Endodermal cell (in vitro differentiated cells): Measurements from ENCODE around the gene MTOR. TPM values are rescaled to one million over a fixed set of nuclear protein-coding genes. Genes with fewer than 3 reads are reported as not detected.

Source experiments
- DNase-seq: peaks from one replicate; pipeline ENCODE4 v3.0.0-alpha.2; 2017
- H3K27ac ChIP-seq: 2 replicates; pipeline ENCODE4 v1.5.1; 2013; ENCODE audit warnings: mild to moderate bottlenecking, low read depth, low read length, moderate library complexity
- H3K27me3 ChIP-seq: 2 replicates; pipeline ENCODE4 v1.6.1; 2013; ENCODE audit warnings: mild to moderate bottlenecking, low read length, moderate library complexity; ENCODE audit not compliant: insufficient read depth, control insufficient read depth, poor library complexity, severe bottlenecking
- H3K36me3 ChIP-seq: 2 replicates; pipeline ENCODE4 v1.7.0; 2013; ENCODE audit warnings: mild to moderate bottlenecking, low read length, moderate library complexity; ENCODE audit not compliant: control insufficient read depth, insufficient read depth
- H3K4me1 ChIP-seq: one replicate; pipeline ENCODE4 v1.7.0; 2013; ENCODE audit warnings: low read length; ENCODE audit not compliant: control insufficient read depth, insufficient read depth
- H3K4me3 ChIP-seq: 2 replicates; pipeline ENCODE4 v1.5.1; 2013; ENCODE audit warnings: mild to moderate bottlenecking, low read length, moderate library complexity
- H3K9ac ChIP-seq: 2 replicates; pipeline ENCODE4 v1.6.1; 2013; ENCODE audit warnings: mild to moderate bottlenecking, low read length, moderate library complexity; ENCODE audit not compliant: poor library complexity, severe bottlenecking; ENCODE audit errors: extremely low read depth
- H3K9me3 ChIP-seq: 2 replicates; pipeline ENCODE4 v1.6.1; 2013; ENCODE audit warnings: mild to moderate bottlenecking, low read length, moderate library complexity; ENCODE audit not compliant: control insufficient read depth
- H3K27ac Mint-ChIP-seq: 2 replicates; pipeline ENCODE4 v1.8.0; 2020; ENCODE audit warnings: mixed read lengths
- H3K27me3 Mint-ChIP-seq: 2 replicates; pipeline ENCODE4 v1.8.0; 2021; ENCODE audit warnings: mild to moderate bottlenecking, mixed read lengths; ENCODE audit not compliant: insufficient read depth
- H3K36me3 Mint-ChIP-seq: 2 replicates; pipeline ENCODE4 v1.8.0; 2020; ENCODE audit warnings: low read depth, mixed read lengths
- H3K4me1 Mint-ChIP-seq: 2 replicates; pipeline ENCODE4 v1.8.0; 2020; ENCODE audit warnings: mixed read lengths
- H3K4me3 Mint-ChIP-seq: 2 replicates; pipeline ENCODE4 v1.8.0; 2020; ENCODE audit warnings: mild to moderate bottlenecking, moderate library complexity, mixed read lengths
- H3K9me3 Mint-ChIP-seq: 2 replicates; pipeline ENCODE4 v1.8.0; 2020; ENCODE audit warnings: mild to moderate bottlenecking, mixed read lengths
- WGBS, 2 experiments: methylation state at CpG; one replicate each; pipeline versions ENCODE4 v1.1.5 to v1.1.7; 2013; ENCODE audit warnings: missing lambda C conversion rate in 2 of 2, mixed read lengths in 1 of 2; ENCODE audit not compliant: insufficient coverage in 1 of 2, insufficient read length in 1 of 2; 5-methylcytosine and 5-hydroxymethylcytosine counted together
- total RNA-seq, 2 donors: library from RNA; stranded (reverse); fragmentation: NEBNext Ultra II Directional in 1 of 2; extraction: Animal tissue kit (Norgen Biotek cat#: 25700) in 1 of 2; gene quantifications; 2 replicates in 1 of 2; 3 replicates in 1 of 2; pipeline ENCODE4 v1.2.1, GENCODE V29; 2021
- TF ChIP-seq, protein P1 (sequence below): fragments of 200-600 bp; sonication (generic); conservative IDR thresholded peaks from 2 replicates; pipeline ENCODE4 v1.5.0; 2021; ENCODE audit warnings: antibody characterized with exemption, mild to moderate bottlenecking

The MTOR gene
- total RNA-seq, 2 donors from 2014 or later = 69.0 to 78.3 TPM

DNA sequence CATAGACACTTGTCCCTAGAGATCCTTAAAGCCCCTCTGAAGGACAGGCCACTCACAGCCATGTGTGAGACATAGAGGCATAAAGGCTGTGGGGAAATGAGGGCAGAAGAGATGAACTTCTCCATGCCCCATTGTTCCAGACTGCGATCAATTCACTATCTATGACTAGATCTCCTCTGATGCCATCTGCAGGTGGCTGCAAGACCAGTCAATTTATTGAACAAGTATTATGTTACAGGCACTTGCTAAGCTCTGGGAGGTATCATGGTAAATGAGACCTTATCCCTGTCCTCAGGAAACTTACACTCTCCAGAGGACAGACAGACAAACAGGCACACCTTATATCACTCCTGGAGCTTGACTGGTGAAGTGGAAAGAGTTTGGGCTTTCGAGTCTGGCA, 33.6 kb upstream of the MTOR start:
- WGBS, 2 experiments = 92 to 94% methylated on average over 2 of the region's 2 CpGs

DNA sequence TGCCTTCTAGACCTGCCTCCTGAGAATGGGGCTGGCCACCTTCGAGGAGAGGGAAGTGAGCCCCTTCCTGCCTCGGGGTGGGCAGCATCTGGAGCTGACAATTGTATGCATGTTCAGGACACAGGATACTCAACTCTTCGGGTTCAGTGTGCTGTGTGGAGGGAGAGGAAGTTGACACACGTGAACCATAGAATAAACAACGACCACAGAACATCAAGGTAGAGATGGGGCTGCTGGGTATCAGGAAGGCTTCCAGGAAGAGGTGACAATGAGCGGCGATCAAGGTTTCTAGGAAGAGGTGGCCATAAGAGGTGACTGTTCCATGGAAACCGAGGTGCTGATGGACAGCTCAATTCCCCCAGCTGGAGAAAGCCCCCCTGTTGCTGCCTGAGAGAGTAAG, 32.6 kb upstream of the MTOR start:
- H3K36me3 Mint-ChIP-seq = peaks cover 39% of the 10 kb centered on the region
- no peak for DNase-seq
- H3K27me3 ChIP-seq = no peaks in the 10 kb centered on the region
- H3K4me1 ChIP-seq = no peaks in the 10 kb centered on the region
- WGBS, 2 experiments = 94 to 95% methylated on average over 6 to 8 of the region's 8 CpGs
- no peaks in the 10 kb centered on the region for H3K9me3 ChIP-seq
- no peaks in the 10 kb centered on the region for H3K27me3 Mint-ChIP-seq
- H3K36me3 ChIP-seq = peaks cover 8% of the 10 kb centered on the region
- no peak overlapping the region for H3K4me3 ChIP-seq
- TF ChIP-seq, protein P1, sequence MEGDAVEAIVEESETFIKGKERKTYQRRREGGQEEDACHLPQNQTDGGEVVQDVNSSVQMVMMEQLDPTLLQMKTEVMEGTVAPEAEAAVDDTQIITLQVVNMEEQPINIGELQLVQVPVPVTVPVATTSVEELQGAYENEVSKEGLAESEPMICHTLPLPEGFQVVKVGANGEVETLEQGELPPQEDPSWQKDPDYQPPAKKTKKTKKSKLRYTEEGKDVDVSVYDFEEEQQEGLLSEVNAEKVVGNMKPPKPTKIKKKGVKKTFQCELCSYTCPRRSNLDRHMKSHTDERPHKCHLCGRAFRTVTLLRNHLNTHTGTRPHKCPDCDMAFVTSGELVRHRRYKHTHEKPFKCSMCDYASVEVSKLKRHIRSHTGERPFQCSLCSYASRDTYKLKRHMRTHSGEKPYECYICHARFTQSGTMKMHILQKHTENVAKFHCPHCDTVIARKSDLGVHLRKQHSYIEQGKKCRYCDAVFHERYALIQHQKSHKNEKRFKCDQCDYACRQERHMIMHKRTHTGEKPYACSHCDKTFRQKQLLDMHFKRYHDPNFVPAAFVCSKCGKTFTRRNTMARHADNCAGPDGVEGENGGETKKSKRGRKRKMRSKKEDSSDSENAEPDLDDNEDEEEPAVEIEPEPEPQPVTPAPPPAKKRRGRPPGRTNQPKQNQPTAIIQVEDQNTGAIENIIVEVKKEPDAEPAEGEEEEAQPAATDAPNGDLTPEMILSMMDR = no peak
- no peaks in the 10 kb centered on the region for H3K4me1 Mint-ChIP-seq
- no peaks in the 10 kb centered on the region for H3K9me3 Mint-ChIP-seq
- H3K4me3 Mint-ChIP-seq = no peak overlapping the region
- no peak overlapping the region for H3K27ac Mint-ChIP-seq
- no peak overlapping the region for H3K9ac ChIP-seq
- H3K27ac ChIP-seq = no peak overlapping the region

More for the DNA sequence above, 33.6 kb upstream of the MTOR start:
- Histone ChIP-seq H3K27ac (no peak overlapping the region), H3K9ac (no peak overlapping the region), H3K27me3 (no peaks in the 10 kb centered on the region), H3K36me3 (peaks cover 8% of the 10 kb centered on the region), H3K9me3 (no peaks in the 10 kb centered on the region), H3K4me1 (no peaks in the 10 kb centered on the region), H3K4me3 (no peak overlapping the region)
- no peak overlapping the region for H3K27ac Mint-ChIP-seq
- peaks cover 31% of the 10 kb centered on the region for H3K36me3 Mint-ChIP-seq
- TF ChIP-seq, protein P1 = no peak
- H3K27me3 Mint-ChIP-seq = no peaks in the 10 kb centered on the region
- DNase-seq = no peak
- H3K4me1 Mint-ChIP-seq = no peaks in the 10 kb centered on the region
- no peak overlapping the region for H3K4me3 Mint-ChIP-seq
- no peaks in the 10 kb centered on the region for H3K9me3 Mint-ChIP-seq

DNA sequence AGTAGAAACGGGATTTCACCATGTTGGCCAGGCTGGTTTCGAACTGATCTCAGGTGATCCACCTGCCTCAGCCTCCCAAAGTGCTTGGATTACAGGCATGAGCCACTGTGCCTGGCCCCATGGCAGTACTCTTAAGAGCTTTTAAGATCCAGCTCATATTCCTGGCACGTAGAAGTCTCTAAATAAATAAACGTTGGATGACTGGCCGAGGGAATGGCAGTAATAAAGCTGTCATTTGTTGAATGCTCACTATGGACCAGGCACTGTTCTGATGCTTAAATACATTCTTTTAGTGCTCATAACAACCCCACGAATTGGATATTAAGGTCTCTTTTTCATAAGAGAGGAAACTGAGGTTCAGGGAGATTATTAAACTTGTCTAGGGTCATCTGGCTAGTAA, 31.5 kb upstream of the MTOR start:
- H3K4me3 ChIP-seq = no peak overlapping the region
- TF ChIP-seq, protein P1 = no peak
- no peaks in the 10 kb centered on the region for H3K27me3 Mint-ChIP-seq
- H3K9me3 Mint-ChIP-seq = no peaks in the 10 kb centered on the region
- H3K36me3 Mint-ChIP-seq = peaks cover 43% of the 10 kb centered on the region
- H3K27ac ChIP-seq = no peak overlapping the region
- H3K4me3 Mint-ChIP-seq = no peak overlapping the region
- H3K4me1 ChIP-seq = no peaks in the 10 kb centered on the region
- DNase-seq = no peak
- H3K36me3 ChIP-seq = peaks cover 8% of the 10 kb centered on the region
- no peak overlapping the region for H3K27ac Mint-ChIP-seq
- no peak overlapping the region for H3K9ac ChIP-seq
- no peaks in the 10 kb centered on the region for H3K4me1 Mint-ChIP-seq
- H3K9me3 ChIP-seq = no peaks in the 10 kb centered on the region
- no peaks in the 10 kb centered on the region for H3K27me3 ChIP-seq
- 89 to 91% methylated on average over 6 of the region's 6 CpGs for WGBS, 2 experiments
